Bronchial epithelial cell (primary cell): Measurements from ENCODE around the gene FAM219A. TPM values are rescaled to one million over a fixed set of nuclear protein-coding genes. Genes with fewer than 3 reads are reported as not detected.

Source experiments
- DNase-seq: peaks from one replicate; pipeline ENCODE4 v3.0.0-alpha.2; 2010; ENCODE audit warnings: low read depth
- FAIRE-seq: peaks from 2 replicates; lab custom pipeline; 2011; peaks lifted over from hg19 to GRCh38; lab: Jason Lieb, UNC
- H3K27me3 ChIP-seq: 2 replicates; pipeline ENCODE4 v1.5.1; 2011; ENCODE audit warnings: low read length; ENCODE audit not compliant: control insufficient read depth, insufficient read depth
- H3K36me3 ChIP-seq: 2 replicates; pipeline ENCODE4 v1.5.1; 2011; ENCODE audit warnings: low read length; ENCODE audit not compliant: control insufficient read depth, insufficient read depth
- H3K4me3 ChIP-seq: 2 replicates; pipeline ENCODE4 v1.5.1; 2011; ENCODE audit warnings: mild to moderate bottlenecking, low read depth, low read length, control low read depth
- CTCF ChIP-seq: IDR thresholded peaks from 2 replicates; pipeline ENCODE4 v1.5.1; 2011; ENCODE audit warnings: mild to moderate bottlenecking, moderate library complexity, low read length, control low read depth, inconsistent platforms; ENCODE audit not compliant: insufficient read depth, severe bottlenecking
- total RNA-seq: library from RNA; depleted of rRNA; stranded (reverse); fragments of >200 nt; gene quantifications from 2 replicates; pipeline ENCODE4 v1.2.1, GENCODE V29; 2014

Gene FAM219A
- total RNA-seq, 1 donor from 2014 or later: 3.9 TPM

GRCh38 chr9:34457266-34458012 is 931 bp downstream of the FAM219A start:
- no peak for FAIRE-seq
- DNase-seq: peak; percentile 64
- TF ChIP-seq CTCF: no peak
- no peaks in the 10 kb centered on the region for H3K27me3 ChIP-seq
- peak overlapping the region; percentile 72 for H3K4me3 ChIP-seq
- H3K36me3 ChIP-seq: no peaks in the 10 kb centered on the region

- peak overlapping the region; percentile 72 for H3K4me3 ChIP-seq
- DNase-seq: no peak
Measured at GRCh38 chr9:34456746-34457145, 1.6 kb downstream of the FAM219A start.

GRCh38 chr9:34456151-34456550 is 2.2 kb downstream of the FAM219A start:
- H3K27me3 ChIP-seq: no peaks in the 10 kb centered on the region
- DNase-seq (no peak), FAIRE-seq (no peak)

More at GRCh38 chr9:34456746-34457145, 1.6 kb downstream of the FAM219A start:
- TF ChIP-seq CTCF: no peak
- no peak for FAIRE-seq
- H3K36me3 ChIP-seq: no peaks in the 10 kb centered on the region
- H3K27me3 ChIP-seq: no peaks in the 10 kb centered on the region

GRCh38 chr9:34454571-34455065 is 3.8 kb downstream of the FAM219A start:
- no peaks in the 10 kb centered on the region for H3K27me3 ChIP-seq
- H3K4me3 ChIP-seq: no peak overlapping the region
- H3K36me3 ChIP-seq: no peaks in the 10 kb centered on the region
- FAIRE-seq (no peak), DNase-seq (peak; percentile 82)
- TF ChIP-seq CTCF: no peak

More at GRCh38 chr9:34456151-34456550, 2.2 kb downstream of the FAM219A start:
- Histone ChIP-seq H3K4me3 (no peak overlapping the region), H3K36me3 (no peaks in the 10 kb centered on the region)
- TF ChIP-seq CTCF: no peak

- Histone ChIP-seq H3K4me3 (no peak overlapping the region), H3K36me3 (no peaks in the 10 kb centered on the region), H3K27me3 (no peaks in the 10 kb centered on the region)
- no peak for DNase-seq
- TF ChIP-seq CTCF: no peak
- no peak for FAIRE-seq
Measured at GRCh38 chr9:34452568-34452967, 5.8 kb downstream of the FAM219A start.
